Heart left ventricle (tissue), 13 donors: ENCODE measurements around the gene PSMA2.

Experiments
- POLR2A ChIP-seq, 2 donors: fragments of 450-650 bp; IDR thresholded peaks; one replicate each; pipeline ENCODE4 v1.6.1; 2017; ENCODE audit warnings: antibody characterized with exemption in 2 of 2, mild to moderate bottlenecking in 2 of 2, moderate library complexity in 2 of 2
- TF ChIP-seq, protein P1 (sequence below), 12 donors: fragments of 200-600 bp; sonication (generic) in 4 of 12; IDR thresholded peaks; one replicate each; pipeline versions ENCODE4 v1.5.0 to v1.8.0; 2018 to 2022; ENCODE audit warnings: antibody characterized with exemption in 12 of 12, mild to moderate bottlenecking in 5 of 12
- donor health status: ischemic (EF 13 %, LVEDD 7.1; RV severe dilation, severe dysfunction).
- donor health status: DM: no; HTN: yes; CAD: no.
- donor health status: DM: no; HTN: no; CAD: no.
- donor health status: ischemic (EF 25% LVEDD 6.9; RV normal size, moderate dysfunction).
- donor health status: ischemic (EF 25% LVEDD 5.7; RV mildly dilated, moderate dysfunction).
- donor health status: ischemic (EF 35%, LVEDD 5.7; RV mildly dilated, moderate dysfunction).
- donor health status: nonischemic (EF 11% LVEDD 7.7; RV severe dilation, severe dysfunction).
- donor health status: DM: yes; HTN: yes; CAD: no.
- donor health status: PGD.
- donor health status: ischemic (EF 29% LVEDD 5.4; RV normal size, mild dysfunction).
- donor health status: nonischemic (EF 23%, LVEDD 6.1; RV moderate dilation, normal function).

GRCh38 chr7:42922017-42922753 lies 9.8 kb downstream of the PSMA2 start:
- TF ChIP-seq, protein P1, sequence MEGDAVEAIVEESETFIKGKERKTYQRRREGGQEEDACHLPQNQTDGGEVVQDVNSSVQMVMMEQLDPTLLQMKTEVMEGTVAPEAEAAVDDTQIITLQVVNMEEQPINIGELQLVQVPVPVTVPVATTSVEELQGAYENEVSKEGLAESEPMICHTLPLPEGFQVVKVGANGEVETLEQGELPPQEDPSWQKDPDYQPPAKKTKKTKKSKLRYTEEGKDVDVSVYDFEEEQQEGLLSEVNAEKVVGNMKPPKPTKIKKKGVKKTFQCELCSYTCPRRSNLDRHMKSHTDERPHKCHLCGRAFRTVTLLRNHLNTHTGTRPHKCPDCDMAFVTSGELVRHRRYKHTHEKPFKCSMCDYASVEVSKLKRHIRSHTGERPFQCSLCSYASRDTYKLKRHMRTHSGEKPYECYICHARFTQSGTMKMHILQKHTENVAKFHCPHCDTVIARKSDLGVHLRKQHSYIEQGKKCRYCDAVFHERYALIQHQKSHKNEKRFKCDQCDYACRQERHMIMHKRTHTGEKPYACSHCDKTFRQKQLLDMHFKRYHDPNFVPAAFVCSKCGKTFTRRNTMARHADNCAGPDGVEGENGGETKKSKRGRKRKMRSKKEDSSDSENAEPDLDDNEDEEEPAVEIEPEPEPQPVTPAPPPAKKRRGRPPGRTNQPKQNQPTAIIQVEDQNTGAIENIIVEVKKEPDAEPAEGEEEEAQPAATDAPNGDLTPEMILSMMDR (IDR thresholded peaks at IDR 0.05), result no peak
- no peak for TF ChIP-seq POLR2A (IDR thresholded peaks at IDR 0.05)
